Fibroblast of lung (primary cell): Measurements from ENCODE around the gene ESRP2. TPM values are rescaled to one million over a fixed set of nuclear protein-coding genes. Genes with fewer than 3 reads are reported as not detected.

Experiments used
- DNase-seq, 2 donors: peaks; one replicate each; pipeline versions ENCODE4 v3.0.0 to v3.0.0-alpha.2; 2010; ENCODE audit warnings: low read depth in 2 of 2
- H2AFZ ChIP-seq: 2 replicates; pipeline ENCODE4 v1.5.1; 2012; ENCODE audit warnings: low read length, control low read depth, inconsistent platforms
- H3K27ac ChIP-seq: 2 replicates; pipeline ENCODE4 v1.5.1; 2011; ENCODE audit warnings: low read length, control low read depth; ENCODE audit not compliant: insufficient read depth
- H3K27me3 ChIP-seq: 2 replicates; pipeline ENCODE4 v1.5.1; 2011; ENCODE audit warnings: mild to moderate bottlenecking, low read length; ENCODE audit not compliant: control insufficient read depth, insufficient read depth
- H3K36me3 ChIP-seq: 2 replicates; pipeline ENCODE4 v1.5.1; 2011; ENCODE audit warnings: low read length; ENCODE audit not compliant: control insufficient read depth, insufficient read depth
- H3K4me1 ChIP-seq: 2 replicates; pipeline ENCODE4 v1.5.1; 2011; ENCODE audit warnings: low read length; ENCODE audit not compliant: control insufficient read depth, insufficient read depth; ENCODE audit errors: extremely low read depth
- H3K4me2 ChIP-seq: 2 replicates; pipeline ENCODE4 v1.5.1; 2011; ENCODE audit warnings: low read length, control low read depth; ENCODE audit not compliant: insufficient read depth; ENCODE audit errors: extremely low read depth
- H3K4me3 ChIP-seq, 4 experiments: fragments of 200-600 bp in 1 of 4; sonication (generic) in 1 of 4; replicated peaks in 1 of 4; 2 replicates each; pipeline ENCODE4 v1.5.1; 2011 to 2016; ENCODE audit warnings: low read length in 4 of 4, low read depth in 3 of 4, mild to moderate bottlenecking in 3 of 4, control low read depth in 2 of 4, inconsistent platforms in 1 of 4, mixed read lengths in 1 of 4; ENCODE audit not compliant: insufficient read depth in 1 of 4; ENCODE audit errors: control extremely low read depth in 1 of 4
- H3K79me2 ChIP-seq: 2 replicates; pipeline ENCODE4 v1.5.1; 2012; ENCODE audit warnings: mild to moderate bottlenecking, low read length, inconsistent platforms; ENCODE audit not compliant: control insufficient read depth, insufficient read depth
- H3K9ac ChIP-seq: 2 replicates; pipeline ENCODE4 v1.5.1; 2011; ENCODE audit warnings: mild to moderate bottlenecking, low read length, control low read depth; ENCODE audit not compliant: insufficient read depth
- H3K9me3 ChIP-seq: 2 replicates; pipeline ENCODE4 v1.5.1; 2012; ENCODE audit warnings: low read depth, low read length; ENCODE audit not compliant: control insufficient read depth, insufficient read depth
- H4K20me1 ChIP-seq: 2 replicates; pipeline ENCODE4 v1.5.1; 2011; ENCODE audit warnings: low read length; ENCODE audit not compliant: control insufficient read depth, insufficient read depth; ENCODE audit errors: extremely low read depth
- CTCF ChIP-seq, 2 donors: IDR thresholded peaks in 1 of 2; conservative IDR thresholded peaks in 1 of 2; 1 replicate in 1 of 2; 2 replicates in 1 of 2; pipeline ENCODE4 v1.5.1; 2011 to 2012; ENCODE audit warnings: low read length in 2 of 2, control low read depth in 1 of 2, inconsistent platforms in 1 of 2, low read depth in 1 of 2, mild to moderate bottlenecking in 1 of 2
- EZH2 ChIP-seq: IDR thresholded peaks from 2 replicates; pipeline ENCODE4 v1.5.1; 2012; ENCODE audit warnings: low read length, control low read depth, mild to moderate bottlenecking; ENCODE audit errors: missing control alignments
- polyA plus RNA-seq, 2 donors: library from polyadenylated mRNA; depleted of rRNA in 1 of 2; stranded (reverse) in 1 of 2; unstranded in 1 of 2; fragments of >200 nt; gene quantifications; 2 replicates each; pipeline ENCODE4 v1.2.1, GENCODE V29; 2011 to 2012; ENCODE audit warnings: missing spikeins in 1 of 2
- total RNA-seq: library from RNA; depleted of rRNA; stranded (reverse); fragments of >200 nt; gene quantifications from 2 replicates; pipeline ENCODE4 v1.2.1, GENCODE V29; 2014

Gene ESRP2
- total and polyA plus RNA-seq, 2 donors (not counting 1 experiment from before 2014, with no cell fraction given): 0.08 to 0.17 TPM

GRCh38 chr16:68273459-68273858 is 37.5 kb upstream of the ESRP2 start:
- H3K27me3 ChIP-seq: no peaks in the 10 kb centered on the region
- no peak overlapping the region for H3K4me2 ChIP-seq
- no peak overlapping the region for H3K9ac ChIP-seq
- H3K9me3 ChIP-seq: no peaks in the 10 kb centered on the region
- peaks cover 5% of the 10 kb centered on the region for H3K36me3 ChIP-seq
- no peak overlapping the region for H2AFZ ChIP-seq
- H3K4me3 ChIP-seq: no peak overlapping the region
- no peak for DNase-seq
- no peaks in the 10 kb centered on the region for H4K20me1 ChIP-seq
- no peaks in the 10 kb centered on the region for H3K4me1 ChIP-seq
- H3K79me2 ChIP-seq: peaks cover 37% of the 10 kb centered on the region
- H3K27ac ChIP-seq: no peak overlapping the region
- TF ChIP-seq EZH2: no peak
- TF ChIP-seq CTCF (conservative IDR thresholded peaks at IDR 0.05 in 1 of 2, IDR thresholded peaks at IDR 0.05 in 1 of 2; ENCODE audit: low read depth in 1 of 2, low read length in 2 of 2): no peak

- Histone ChIP-seq H3K27me3 (no peaks in the 10 kb centered on the region), H3K36me3 (peaks cover 5% of the 10 kb centered on the region), H3K9ac (no peak overlapping the region), H3K27ac (no peak overlapping the region), H2AFZ (no peak overlapping the region), H4K20me1 (no peaks in the 10 kb centered on the region), H3K4me2 (no peak overlapping the region), H3K4me3 (no peak overlapping the region), H3K79me2 (peaks cover 45% of the 10 kb centered on the region), H3K9me3 (no peaks in the 10 kb centered on the region), H3K4me1 (peaks cover 2% of the 10 kb centered on the region)
- no peak for DNase-seq
- TF ChIP-seq CTCF (conservative IDR thresholded peaks at IDR 0.05 in 1 of 2, IDR thresholded peaks at IDR 0.05 in 1 of 2; ENCODE audit: low read depth in 1 of 2, low read length in 2 of 2) (no peak), EZH2 (no peak)
These were observed 36.7 kb upstream of the ESRP2 start for GRCh38 chr16:68272507-68273209.

- H3K27me3 ChIP-seq: no peaks in the 10 kb centered on the region
- no peaks in the 10 kb centered on the region for H4K20me1 ChIP-seq
- DNase-seq: no peak
- H3K9ac ChIP-seq: no peak overlapping the region
- H3K9me3 ChIP-seq: no peaks in the 10 kb centered on the region
- TF ChIP-seq EZH2 (no peak), CTCF (conservative IDR thresholded peaks at IDR 0.05 in 1 of 2, IDR thresholded peaks at IDR 0.05 in 1 of 2; ENCODE audit: low read depth in 1 of 2, low read length in 2 of 2) (no peak)
- peaks cover 5% of the 10 kb centered on the region for H3K4me1 ChIP-seq
- H3K27ac ChIP-seq: no peak overlapping the region
- H3K79me2 ChIP-seq: peaks cover 59% of the 10 kb centered on the region
- no peak overlapping the region for H2AFZ ChIP-seq
- no peak overlapping the region for H3K4me3 ChIP-seq
- H3K4me2 ChIP-seq: no peak overlapping the region
- H3K36me3 ChIP-seq: peaks cover 5% of the 10 kb centered on the region
These were observed 34.4 kb upstream of the ESRP2 start for GRCh38 chr16:68270353-68270752.
